ENCODE results near the gene PEPD. TPM values are rescaled to one million over a fixed set of nuclear protein-coding genes. Genes with fewer than 3 reads are reported as not detected.

Gene PEPD
- total RNA-seq, 1 experiment from 2014 or later: 90.9 TPM

DNA sequence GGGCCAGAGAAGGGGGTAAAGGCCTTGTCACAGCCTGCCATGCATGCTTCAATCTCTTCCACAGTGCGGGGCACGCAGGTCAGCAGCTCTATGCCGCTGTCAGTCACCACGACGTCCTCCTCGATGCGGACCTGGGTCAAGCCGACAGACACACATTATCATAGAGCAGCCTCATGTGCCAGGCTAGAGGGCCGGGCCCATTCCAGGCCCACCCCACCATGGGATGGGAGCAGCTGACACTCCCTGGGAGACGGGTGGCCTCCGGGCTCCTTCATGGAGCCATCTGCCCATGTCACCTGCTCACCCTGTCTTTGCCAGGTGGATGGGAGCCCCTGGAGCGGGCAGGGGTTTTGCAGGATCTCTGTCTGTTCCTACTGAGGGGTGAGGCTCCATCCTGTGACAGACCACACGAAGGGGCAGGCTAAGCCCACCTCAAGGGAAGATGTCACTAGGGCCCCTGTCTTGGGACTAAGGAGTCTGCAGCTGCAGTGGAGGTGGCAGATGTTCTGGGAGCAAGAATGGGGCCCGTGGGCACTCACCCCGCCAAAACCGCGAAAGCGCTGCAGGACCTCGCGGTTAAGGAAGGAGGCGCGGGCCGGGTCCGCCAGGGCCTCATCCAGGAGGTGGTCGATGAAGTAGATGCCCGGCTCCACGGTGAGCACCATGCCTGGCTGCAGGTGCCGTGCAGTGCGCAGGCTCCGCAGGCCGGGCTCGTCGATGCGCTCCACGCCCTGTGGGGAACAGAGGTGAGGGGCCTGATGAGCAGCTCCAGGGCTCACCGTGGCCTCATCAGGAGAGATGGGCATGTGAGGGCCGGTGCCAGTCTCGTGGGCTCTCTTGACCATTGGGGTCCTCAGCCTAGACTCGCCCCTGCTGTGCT lies 134.0 kb downstream of the PEPD start:
- DNase-seq (ENCODE audit: low read depth): no peak

DNA sequence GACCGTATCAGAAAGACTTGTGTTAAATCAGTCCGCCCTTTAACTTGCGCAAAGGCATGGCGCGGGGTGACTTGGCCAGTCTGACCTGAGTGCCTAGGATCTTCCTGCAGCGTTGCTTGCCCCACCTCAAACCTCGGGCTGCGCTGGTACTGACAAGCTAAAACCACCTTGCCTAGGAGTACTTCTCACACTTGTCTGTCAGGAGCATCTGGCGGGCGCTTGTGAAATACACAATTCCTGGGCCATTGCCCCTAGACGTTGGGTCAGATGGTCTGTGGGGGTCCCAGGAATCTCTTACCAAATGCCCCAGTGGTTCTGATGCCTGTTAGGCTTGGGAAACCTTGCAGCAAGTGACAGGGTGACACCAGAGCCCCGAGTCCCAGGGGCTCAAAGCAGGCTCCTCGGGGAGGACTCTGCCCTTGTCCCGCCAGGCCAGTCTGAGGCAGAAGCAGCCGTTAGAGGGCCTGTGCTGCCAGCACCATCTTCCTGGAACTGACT lies 135.2 kb downstream of the PEPD start:
- no peak for DNase-seq (ENCODE audit: low read depth)

DNA sequence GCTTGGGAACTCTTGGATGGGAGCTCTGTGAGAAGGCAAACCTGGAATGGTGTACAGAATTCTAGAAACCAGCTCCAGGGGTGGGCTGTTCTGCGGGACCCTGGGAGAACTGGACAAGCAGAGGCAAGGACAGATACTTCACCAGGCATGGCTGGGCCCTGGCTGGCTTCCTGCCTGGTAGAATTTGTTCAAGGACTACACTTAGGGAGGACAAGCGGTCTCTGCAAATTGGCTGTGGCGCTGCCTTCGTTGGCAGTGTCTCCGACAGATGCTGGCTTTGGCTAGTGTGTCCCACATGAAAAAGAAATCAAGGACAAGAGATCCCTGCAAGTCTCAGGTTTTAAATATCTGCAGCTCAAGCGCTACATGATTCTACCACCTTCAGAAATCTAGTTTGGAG lies 135.6 kb downstream of the PEPD start:
- DNase-seq (ENCODE audit: low read depth): no peak

DNA sequence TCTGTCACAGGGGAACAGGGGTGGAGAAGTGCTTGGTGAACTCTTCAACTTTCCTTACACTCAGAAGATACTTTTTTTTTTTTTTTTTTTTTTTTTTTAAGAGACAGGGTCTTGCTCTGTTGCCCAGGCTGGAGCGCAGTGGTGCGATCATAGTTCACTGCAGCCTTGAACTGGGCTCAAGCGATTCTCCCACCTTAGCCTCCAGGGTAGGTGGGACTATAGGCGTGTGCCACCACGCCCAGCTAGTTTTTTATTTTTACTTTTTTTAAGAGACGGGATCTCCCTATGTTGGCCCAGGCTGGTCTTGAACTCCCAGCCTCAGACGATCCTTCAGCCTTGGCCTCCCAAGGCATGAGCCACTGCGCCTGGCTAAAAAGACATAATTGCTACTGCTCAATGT lies 136.6 kb downstream of the PEPD start:
- DNase-seq (ENCODE audit: low read depth): no peak

DNA sequence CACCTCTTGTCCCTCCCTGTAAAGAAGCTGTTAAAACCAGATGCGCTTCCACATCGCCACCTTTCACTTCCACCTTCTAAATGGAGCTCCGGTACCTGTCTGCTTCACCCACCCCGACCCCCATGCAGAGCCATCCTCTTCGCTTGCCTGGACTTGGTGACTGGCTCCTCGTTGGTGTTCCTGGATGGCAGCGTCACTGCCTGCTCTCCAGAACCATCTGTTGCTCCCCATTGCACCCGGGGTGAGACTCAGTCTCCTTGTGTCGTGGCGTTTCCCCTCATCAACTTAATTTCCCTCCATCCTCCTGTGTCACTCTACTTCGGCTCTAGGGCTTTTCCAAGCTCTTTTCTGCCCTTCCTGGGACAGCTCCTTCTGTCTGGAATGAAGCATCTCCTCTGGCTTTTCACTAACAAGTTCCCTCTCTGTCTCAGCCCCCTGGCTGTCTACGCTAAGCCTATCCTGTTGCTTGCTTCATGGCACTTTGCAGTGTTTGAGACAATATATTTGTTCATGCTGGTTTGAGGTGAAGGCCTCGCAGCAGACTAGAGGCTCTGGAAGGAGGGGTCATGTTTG lies 137.8 kb downstream of the PEPD start:
- no peak for DNase-seq (ENCODE audit: low read depth)

DNA sequence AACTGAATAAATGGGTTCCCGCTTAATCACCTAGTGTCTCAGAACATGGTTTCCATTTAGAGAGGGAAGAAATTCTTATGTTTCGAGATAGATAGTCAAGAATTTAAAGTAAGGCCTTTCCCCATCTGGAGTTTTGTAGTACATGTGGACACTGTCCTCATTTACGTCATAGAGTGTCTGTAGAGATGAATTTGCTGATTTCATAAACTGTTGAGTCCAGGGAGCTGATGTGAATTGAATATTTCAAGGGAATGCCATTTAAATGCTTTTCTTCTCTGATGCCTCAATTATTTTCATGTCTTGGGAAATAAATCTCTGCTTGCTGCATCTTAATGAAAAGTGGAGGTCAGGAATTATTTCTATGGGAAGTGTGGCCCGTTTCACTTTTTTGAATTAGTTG lies 138.6 kb downstream of the PEPD start:
- DNase-seq (ENCODE audit: low read depth): no peak

DNA sequence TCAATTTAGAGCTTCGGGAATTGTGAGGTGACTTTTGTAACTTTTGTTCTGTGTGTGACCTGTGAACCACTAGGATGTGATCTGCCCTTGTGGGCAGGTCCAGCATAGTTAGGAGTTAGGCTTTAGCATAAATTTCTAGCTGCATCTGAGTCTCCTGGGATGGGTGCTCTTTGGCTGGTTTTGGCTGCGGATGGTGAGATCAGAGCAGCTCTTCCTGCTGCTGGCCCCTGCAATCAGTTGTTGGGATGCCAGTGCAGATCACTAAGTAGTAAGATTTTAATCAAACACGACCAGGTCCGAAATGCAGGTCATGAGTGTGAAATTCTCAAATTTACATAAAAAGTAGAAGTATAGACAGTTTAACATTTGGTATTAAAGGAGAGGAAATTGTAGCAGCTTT lies 139.6 kb downstream of the PEPD start:
- DNase-seq (ENCODE audit: low read depth): no peak

DNA sequence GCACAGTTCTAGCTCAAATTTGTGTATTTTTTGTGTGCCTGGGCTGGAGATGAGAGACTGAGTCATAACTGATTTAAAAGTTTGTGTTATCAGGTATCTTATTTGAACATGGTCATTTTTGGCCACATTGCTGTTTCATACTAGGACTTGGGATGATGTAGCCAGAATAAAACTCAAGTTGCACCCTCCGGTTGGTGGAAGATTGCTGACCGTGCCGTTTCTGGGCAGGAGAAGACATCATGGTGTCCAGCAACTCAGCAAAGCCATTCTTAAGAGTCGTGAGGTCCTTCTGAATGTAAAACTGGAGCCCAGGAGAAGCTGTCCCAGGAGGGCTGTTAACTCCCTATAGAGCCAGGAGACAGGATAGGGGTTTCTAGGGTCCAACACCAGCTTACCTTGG lies 140.5 kb downstream of the PEPD start:
- no peak for DNase-seq (ENCODE audit: low read depth)

DNA sequence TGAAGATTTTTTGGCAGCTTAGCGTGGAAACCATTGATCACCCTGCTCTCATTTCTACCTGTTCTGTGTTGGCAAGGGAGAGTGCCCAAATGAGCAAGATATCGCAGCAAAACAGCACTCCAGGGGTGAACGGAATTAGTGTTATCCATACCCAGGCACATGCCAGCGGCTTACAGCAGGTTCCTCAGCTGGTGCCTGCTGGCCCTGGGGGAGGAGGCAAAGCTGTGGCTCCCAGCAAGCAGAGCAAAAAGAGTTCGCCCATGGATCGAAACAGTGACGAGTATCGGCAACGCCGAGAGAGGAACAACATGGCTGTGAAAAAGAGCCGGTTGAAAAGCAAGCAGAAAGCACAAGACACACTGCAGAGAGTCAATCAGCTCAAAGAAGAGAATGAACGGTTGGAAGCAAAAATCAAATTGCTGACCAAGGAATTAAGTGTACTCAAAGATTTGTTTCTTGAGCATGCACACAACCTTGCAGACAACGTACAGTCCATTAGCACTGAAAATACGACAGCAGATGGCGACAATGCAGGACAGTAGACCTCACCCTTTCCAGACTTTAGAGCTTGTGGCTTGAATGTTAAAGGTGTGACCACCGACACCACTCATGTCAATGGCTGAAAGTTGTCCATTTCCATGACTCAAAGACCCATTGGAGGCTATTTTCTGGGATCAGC lies 142.3 kb downstream of the PEPD start:
- no peak for DNase-seq (ENCODE audit: low read depth)

DNA sequence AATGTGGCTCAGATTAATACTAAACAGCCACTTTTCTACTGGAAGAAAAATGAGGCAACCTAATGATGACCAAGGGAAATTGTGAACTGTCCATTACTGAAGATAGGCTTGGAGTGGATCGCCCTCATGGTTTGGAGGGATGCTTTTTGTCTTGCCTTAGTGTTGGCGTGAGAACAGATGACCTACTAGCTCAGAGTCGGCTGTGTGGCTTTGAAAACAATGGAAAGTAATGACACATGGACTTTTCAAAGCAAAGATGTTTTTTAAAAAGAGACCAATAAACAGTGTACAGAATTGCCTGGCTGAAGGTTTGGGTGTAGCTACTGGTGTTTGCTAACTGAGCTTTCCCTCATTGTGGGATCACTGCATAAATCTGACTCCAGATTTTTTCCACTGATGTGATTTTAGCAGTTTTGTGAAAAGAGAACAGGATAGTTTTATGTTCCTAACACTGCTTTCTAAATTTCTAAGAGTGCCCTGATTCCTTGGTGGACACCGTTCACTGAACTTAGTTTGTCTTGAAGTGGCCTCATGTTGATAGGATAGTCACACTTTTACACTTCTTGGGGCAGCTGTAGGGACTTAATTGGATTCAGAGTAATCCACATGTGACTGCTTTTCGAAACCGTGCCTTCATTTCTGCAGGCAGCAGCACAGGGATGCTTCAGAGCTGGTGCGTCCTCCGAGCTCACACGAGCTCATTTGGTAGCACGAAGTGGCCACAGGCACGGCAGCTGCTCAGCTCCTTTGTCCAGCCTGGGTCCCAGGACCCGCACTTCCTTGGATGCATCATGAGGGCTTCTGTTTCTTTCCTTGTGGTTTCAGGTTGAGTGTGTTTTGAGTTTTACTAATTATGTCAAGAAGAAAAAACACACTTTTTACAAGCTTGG lies 143.8 kb downstream of the PEPD start:
- DNase-seq (ENCODE audit: low read depth): no peak

DNA sequence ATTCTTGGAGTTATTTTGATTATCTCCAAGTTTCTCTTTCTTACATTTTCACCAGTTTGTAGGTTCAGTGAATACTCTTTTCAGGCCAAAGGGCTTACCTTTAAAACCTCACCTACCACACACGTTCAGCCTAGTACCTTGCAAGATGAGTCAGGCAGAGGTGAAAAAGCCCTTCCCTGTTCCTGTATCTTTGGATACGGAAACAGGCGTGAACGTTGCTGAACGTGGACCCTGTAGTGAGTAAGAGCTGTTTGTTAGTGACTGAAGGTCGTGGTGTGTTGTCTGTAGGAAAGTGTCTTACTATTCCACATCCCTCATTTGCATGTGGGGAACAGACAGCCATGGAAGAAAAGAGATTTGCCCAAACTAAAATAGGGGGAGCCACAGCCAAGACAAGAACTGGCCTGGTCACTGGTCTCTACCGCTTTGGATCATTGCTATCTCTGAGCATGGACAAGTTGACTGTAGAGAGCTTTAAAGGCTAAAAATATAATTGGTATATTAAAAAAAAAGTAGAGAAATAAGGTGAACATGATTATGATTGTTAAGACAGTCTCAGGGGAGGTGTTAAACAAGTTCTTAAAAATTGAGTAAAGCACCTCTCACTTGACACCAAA lies 144.5 kb downstream of the PEPD start:
- DNase-seq (ENCODE audit: low read depth): no peak

DNA sequence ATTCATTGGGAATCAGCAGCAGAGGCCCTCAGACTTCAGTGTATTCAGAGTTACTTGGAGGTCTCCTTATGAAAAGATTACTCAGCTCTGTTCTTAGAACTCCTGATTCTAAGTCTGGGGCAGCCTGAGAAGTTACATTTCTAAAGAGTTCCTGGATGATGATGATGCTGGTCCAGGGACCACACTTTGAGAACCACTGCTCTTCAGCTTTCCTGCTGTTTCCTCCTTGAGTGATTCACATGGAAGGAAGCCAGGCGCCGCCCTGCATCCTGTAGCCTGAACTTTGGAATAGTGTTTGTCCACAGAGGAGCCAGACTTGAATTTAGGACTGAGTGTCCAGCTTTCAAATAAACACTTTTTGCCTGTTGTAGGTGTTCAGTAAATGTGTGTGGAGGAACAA lies 145.2 kb downstream of the PEPD start:
- peak; percentile 85 for DNase-seq (ENCODE audit: low read depth)

DNA sequence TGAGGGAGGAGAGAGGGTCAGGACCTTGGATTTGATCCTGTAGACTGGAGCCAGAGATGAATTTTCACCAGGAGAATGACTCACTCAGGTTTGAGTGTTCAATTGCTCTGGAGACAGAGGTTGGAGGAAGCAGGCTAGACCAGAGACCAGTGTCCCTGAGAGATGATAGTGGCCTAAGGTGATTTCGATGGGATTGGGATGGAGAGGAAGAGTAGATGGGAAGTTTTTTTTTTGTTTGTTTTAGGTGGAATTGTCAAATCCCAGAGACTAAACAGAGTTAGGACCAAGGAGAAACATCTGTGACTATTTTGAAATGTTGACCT lies 145.8 kb downstream of the PEPD start:
- DNase-seq (ENCODE audit: low read depth): peak; percentile 60

DNA sequence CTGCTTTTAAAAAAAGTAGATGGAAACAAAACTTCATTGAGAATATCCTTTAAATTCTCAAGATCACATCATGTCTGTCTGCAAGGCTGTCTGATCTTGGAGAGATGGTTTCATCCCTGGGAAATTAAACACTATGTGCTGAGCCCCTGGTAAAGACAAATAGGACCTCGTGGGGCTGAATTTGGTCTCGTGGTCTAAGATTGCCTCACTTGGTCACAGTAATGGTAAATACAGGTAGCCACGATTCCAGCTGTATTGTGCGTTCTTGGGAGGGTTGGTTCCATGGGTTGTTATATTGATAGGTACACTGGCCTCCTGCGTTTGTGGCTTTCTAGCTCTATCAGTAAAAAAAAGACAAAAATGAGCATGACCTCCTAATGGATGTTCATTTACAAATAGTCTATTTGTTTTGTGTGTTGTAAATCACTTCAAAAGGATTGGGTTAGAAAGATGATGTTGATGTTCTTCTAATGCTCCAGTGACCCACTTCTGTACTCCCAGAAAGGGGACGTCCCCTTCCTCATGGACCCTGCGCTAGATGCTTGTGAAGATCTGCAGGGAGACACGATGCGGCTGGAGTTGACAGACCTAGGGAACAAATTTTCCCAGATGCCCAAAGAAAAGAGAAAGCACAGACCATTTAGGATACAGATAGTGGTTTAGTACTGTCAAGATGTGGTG lies 146.3 kb downstream of the PEPD start:
- DNase-seq (ENCODE audit: low read depth): no peak

DNA sequence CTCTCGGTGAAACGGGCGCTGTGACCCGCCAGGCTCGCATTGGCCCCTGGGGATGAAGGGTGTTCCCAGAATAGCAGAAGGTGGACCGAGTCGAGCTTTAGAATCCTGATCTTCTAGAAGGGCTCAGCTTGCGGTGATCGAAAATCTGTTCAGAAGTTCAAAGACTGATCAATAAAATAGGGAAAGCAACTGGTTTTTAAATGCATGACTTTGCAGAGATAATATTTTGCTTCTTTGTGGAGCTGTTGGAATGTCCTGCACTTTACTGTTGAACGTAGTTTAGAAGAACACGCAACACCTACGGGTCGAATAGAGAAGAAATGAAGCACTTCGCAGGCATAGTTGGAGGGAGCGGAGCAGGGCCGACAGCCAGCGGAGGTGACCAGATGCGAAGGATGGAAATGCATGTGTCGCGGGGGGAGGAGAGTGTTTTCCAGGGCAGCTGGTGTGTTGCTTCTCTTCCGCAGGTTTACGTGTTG lies 147.3 kb downstream of the PEPD start:
- DNase-seq (ENCODE audit: low read depth): peak; percentile 16

DNA sequence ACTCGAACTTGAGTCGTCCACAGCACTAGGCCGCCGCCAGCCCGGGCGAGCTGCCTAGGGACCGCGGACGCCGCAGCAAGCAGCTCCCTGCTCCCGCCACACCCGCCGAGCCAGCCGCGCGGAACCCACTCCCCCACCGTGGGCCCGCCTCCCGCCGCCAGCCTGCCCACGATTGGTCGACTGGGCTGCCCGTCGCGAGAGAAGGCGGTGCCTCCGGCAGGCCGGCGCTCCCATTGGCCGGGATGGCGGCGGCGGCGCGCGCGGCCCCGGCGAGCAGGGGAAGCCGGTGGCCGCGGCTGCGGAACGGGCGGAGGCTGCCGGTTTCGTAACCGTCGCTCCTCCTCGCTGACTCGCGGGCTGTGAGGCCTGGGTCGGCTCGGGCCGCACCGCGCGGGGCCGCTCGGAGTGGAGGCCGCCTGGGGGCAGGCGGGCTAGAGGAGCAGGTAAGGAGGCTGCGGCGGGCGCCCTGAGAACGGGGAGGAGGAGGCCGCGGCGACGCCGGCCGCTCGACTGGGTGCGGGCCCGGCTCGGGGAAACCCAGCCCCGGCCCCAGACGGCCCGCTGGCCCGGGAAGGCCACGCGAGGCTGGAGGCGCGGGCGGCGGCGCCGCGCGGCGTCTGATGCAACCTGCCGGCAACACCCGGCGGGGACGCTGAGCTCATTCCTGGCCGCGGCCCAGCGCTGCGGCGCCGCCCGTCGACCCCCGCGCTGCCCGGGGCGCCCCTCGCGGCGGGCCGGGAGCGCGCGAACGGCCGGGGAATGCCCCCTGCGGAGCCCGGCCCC lies 147.9 kb downstream of the PEPD start, which contains the start of gene CEBPG:
Gene CEBPG, plus strand, starts transcription at position 257 of the 783 bp plus-strand sequence. CDS start 5,531 bp downstream, outside the sequence.
- peak; percentile 81 for DNase-seq (ENCODE audit: low read depth)

DNA sequence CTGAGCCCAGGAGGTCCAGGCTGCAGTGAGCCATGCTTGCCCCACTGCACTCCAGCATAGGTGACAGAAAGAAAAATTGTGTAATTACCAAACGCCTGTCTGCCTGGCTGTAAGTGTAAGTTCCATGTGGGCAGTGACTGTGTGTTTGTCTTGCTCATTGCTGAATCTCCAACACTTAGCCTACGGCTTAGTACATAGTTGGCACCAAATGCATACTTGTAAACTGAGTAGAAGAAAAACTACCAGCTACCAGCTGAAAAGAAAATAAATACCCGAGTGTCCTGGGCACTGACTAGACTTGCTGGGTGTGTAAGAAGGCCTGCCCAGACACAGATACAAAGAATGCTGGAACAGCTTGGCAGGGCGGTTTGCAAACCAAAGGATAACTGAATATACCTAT lies 150.8 kb downstream of the PEPD start:
- DNase-seq (ENCODE audit: low read depth): no peak

DNA sequence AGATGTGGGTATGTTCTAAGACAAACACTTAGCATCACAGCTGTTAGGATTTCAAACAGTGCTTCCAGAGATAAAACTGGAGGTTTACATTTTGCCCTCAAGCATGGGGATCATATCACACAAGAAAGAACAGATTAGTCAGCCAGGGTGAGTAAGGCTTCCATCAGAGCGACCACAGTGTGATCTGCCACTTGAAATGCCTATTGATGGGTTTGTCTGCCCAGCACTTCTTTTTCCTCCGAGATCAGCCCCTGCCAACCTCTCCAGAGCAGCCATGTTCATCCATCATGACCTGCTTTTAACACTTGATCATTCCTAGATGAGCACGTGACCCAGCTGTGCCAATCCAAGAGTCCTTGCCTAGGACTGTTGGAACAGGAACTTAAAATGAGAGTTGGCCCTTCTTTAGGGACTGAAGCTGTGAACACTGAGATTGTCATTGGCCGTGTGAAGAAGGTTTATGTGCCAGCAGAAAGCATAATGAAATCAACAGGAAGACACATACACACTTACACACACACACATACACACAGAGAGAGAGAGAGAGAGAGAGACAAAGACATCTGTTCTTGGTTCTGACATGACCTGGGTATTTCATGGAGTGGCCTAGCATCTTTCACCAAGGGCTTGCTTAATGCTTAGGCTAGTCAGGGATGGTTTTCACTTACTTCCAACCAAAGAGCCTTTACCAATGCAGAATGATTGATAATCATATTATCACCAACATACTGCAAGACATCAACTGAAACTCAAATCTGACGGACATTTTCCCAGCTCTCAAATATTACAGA lies 153.3 kb downstream of the PEPD start:
- DNase-seq (ENCODE audit: low read depth): peak; percentile 81

All from HT1080 (cell line).